Endothelial cell (in vitro differentiated cells): ENCODE results near the gene TEX2. TPM values are rescaled to one million over a fixed set of nuclear protein-coding genes. Genes with fewer than 3 reads are reported as not detected.
"Not testable (repeated sequence)": the region's sequence is repeated elsewhere in the genome, so short reads cannot be mapped to it uniquely, and the experiment has no call there.

ENCODE experiments used
- DNase-seq: peaks from one replicate; pipeline ENCODE4 v3.0.0; 2021; ENCODE audit warnings: low spot score
- H3K27ac Mint-ChIP-seq: one replicate; pipeline ENCODE4 v1.8.0; 2021; ENCODE audit warnings: mixed read lengths, inconsistent platforms; ENCODE audit not compliant: unreplicated experiment
- H3K27me3 Mint-ChIP-seq: one replicate; pipeline ENCODE4 v1.8.0; 2021; ENCODE audit warnings: mild to moderate bottlenecking, moderate library complexity, mixed read lengths, inconsistent platforms; ENCODE audit not compliant: unreplicated experiment
- H3K36me3 Mint-ChIP-seq: one replicate; pipeline ENCODE4 v1.8.0; 2021; ENCODE audit warnings: mild to moderate bottlenecking, low read depth, mixed read lengths, inconsistent platforms; ENCODE audit not compliant: unreplicated experiment
- H3K4me1 Mint-ChIP-seq: one replicate; pipeline ENCODE4 v1.8.0; 2021; ENCODE audit warnings: mild to moderate bottlenecking, mixed read lengths, inconsistent platforms; ENCODE audit not compliant: unreplicated experiment
- H3K4me3 Mint-ChIP-seq: one replicate; pipeline ENCODE4 v1.8.0; 2021; ENCODE audit warnings: mild to moderate bottlenecking, mixed read lengths, inconsistent platforms; ENCODE audit not compliant: unreplicated experiment
- H3K9me3 Mint-ChIP-seq: one replicate; pipeline ENCODE4 v1.8.0; 2021; ENCODE audit warnings: mixed read lengths, inconsistent platforms; ENCODE audit not compliant: unreplicated experiment
- total RNA-seq: library from RNA; stranded (reverse); fragmentation: NEBNext Ultra II Directional; extraction: Animal tissue kit (Norgen Biotek cat#: 25700); gene quantifications from one replicate; pipeline ENCODE4 v1.2.1, GENCODE V29; 2021; ENCODE audit not compliant: unreplicated experiment
- TF ChIP-seq, protein P1 (sequence below): fragments of 200-600 bp; sonication (generic); IDR thresholded peaks from one replicate; pipeline ENCODE4 v1.5.0; 2021; ENCODE audit warnings: antibody characterized with exemption; ENCODE audit not compliant: unreplicated experiment

TEX2 gene
- total RNA-seq, 1 donor from 2014 or later = 16.3 TPM

DNA sequence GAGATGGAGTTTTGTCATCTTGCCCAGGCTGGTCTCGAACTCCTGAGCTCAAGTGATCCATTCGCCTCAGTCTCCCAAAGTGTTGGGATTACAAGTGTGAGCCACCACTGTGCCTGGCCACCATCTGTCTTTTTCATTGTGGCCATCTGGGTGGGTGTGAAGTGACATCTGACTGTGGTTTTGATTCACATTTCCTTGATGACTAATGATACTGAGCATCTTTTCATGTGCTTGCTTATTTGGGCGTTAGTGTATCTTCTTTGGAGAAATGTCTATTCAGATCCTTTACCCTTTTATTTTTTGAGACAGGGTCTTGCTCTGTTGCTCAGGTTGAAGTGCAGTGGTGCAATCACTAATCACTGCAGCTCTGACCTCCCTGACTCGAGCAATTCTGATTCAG is 79.2 kb downstream of the TEX2 start:
- Mint-ChIP-seq H3K27me3 (peaks cover 3% of the 10 kb centered on the region), H3K36me3 (peaks cover 7% of the 10 kb centered on the region), H3K27ac (no peak overlapping the region), H3K4me1 (peaks cover 5% of the 10 kb centered on the region), H3K9me3 (no peaks in the 10 kb centered on the region), H3K4me3 (no peak overlapping the region)
- TF ChIP-seq, protein P1, sequence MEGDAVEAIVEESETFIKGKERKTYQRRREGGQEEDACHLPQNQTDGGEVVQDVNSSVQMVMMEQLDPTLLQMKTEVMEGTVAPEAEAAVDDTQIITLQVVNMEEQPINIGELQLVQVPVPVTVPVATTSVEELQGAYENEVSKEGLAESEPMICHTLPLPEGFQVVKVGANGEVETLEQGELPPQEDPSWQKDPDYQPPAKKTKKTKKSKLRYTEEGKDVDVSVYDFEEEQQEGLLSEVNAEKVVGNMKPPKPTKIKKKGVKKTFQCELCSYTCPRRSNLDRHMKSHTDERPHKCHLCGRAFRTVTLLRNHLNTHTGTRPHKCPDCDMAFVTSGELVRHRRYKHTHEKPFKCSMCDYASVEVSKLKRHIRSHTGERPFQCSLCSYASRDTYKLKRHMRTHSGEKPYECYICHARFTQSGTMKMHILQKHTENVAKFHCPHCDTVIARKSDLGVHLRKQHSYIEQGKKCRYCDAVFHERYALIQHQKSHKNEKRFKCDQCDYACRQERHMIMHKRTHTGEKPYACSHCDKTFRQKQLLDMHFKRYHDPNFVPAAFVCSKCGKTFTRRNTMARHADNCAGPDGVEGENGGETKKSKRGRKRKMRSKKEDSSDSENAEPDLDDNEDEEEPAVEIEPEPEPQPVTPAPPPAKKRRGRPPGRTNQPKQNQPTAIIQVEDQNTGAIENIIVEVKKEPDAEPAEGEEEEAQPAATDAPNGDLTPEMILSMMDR = no peak
- no peak for DNase-seq

GRCh38 chr17:64182325-64183012 is 80.6 kb downstream of the TEX2 start:
- no peaks in the 10 kb centered on the region for H3K9me3 Mint-ChIP-seq
- H3K27ac Mint-ChIP-seq = no peak overlapping the region
- peaks cover 5% of the 10 kb centered on the region for H3K4me1 Mint-ChIP-seq
- TF ChIP-seq, protein P1 = no peak
- no peak overlapping the region for H3K4me3 Mint-ChIP-seq
- peaks cover 5% of the 10 kb centered on the region for H3K36me3 Mint-ChIP-seq
- DNase-seq = no peak
- H3K27me3 Mint-ChIP-seq = peaks cover 2% of the 10 kb centered on the region

- H3K4me3 Mint-ChIP-seq = no peak overlapping the region
Observed at GRCh38 chr17:64180089-64181073, 82.7 kb downstream of the TEX2 start.

GRCh38 chr17:64179024-64179423 is 84.0 kb downstream of the TEX2 start:
- H3K4me3 Mint-ChIP-seq, H3K27me3 Mint-ChIP-seq, H3K27ac Mint-ChIP-seq, H3K36me3 Mint-ChIP-seq, DNase-seq, H3K9me3 Mint-ChIP-seq: not testable (repeated sequence)
- H3K4me1 Mint-ChIP-seq = peaks cover 12% of the 10 kb centered on the region

More at GRCh38 chr17:64180089-64181073, 82.7 kb downstream of the TEX2 start:
- Mint-ChIP-seq H3K4me1 (peaks cover 5% of the 10 kb centered on the region), H3K9me3 (no peaks in the 10 kb centered on the region), H3K36me3 (no peaks in the 10 kb centered on the region), H3K27me3 (peaks cover 2% of the 10 kb centered on the region), H3K27ac (no peak overlapping the region)
- TF ChIP-seq, protein P1 = no peak
- DNase-seq = no peak

DNA sequence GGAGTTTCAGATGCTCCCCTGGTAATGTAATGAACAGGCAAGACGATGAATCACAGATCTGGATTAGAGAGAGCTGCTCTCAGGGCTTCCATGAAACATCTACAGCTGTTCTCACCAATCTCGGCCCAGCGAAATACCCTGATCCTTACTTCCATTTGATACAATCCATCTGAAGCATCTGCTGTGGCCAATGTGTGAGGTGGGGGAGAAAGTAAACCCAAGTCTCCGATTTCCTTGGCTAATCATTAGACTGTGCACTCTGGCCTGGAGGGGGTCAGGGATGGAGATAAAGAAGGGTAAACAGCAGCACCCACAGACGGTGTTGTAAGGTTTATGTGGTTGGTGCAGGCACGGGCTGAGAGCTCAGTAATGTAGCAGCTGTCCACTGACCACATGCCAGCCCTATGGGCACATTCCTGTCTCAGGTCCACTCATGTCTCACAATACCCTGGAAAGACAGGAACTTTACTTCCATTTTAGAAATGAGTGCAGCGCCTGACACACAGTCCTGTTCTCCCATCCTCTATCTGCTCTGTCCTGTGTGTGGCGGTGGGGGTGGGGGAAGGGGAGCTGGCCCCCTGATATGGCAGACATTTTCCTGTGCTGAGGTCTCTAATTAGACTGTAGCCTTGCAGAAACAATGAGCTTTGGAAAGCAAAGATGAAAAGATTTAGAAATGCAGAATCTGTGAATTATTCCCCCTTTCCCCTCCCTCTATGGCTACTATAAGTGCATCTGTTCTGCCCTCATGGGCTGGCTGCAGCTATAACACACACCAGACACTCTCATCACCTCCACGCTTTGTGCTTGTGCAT is 84.8 kb downstream of the TEX2 start:
- H3K36me3 Mint-ChIP-seq = peaks cover 5% of the 10 kb centered on the region
- TF ChIP-seq, protein P1 = no peak
- no peak overlapping the region for H3K4me3 Mint-ChIP-seq
- no peaks in the 10 kb centered on the region for H3K9me3 Mint-ChIP-seq
- H3K4me1 Mint-ChIP-seq = peaks cover 12% of the 10 kb centered on the region
- no peak overlapping the region for H3K27ac Mint-ChIP-seq
- DNase-seq = no peak
- peaks cover 3% of the 10 kb centered on the region for H3K27me3 Mint-ChIP-seq
